Prostate gland (tissue), 2 donors: ENCODE results near the gene MLPH. TPM values are rescaled to one million over a fixed set of nuclear protein-coding genes. Genes with fewer than 3 reads are reported as not detected.

Experiments
- DNase-seq: peaks from one replicate; pipeline ENCODE4 v3.0.0-alpha.2; 2019; ENCODE audit warnings: low spot score
- H3K27ac ChIP-seq, 2 donors: fragments of 200-600 bp; sonication (generic); 2 replicates each; pipeline ENCODE4 v1.5.1; 2017 to 2019
- H3K27me3 ChIP-seq: fragments of 200-600 bp; sonication (generic); replicated peaks from 2 replicates; pipeline ENCODE4 v1.5.1; 2019; ENCODE audit not compliant: insufficient read depth
- H3K36me3 ChIP-seq, 2 donors: fragments of 200-600 bp; sonication (generic); 1 replicate in 1 of 2; 2 replicates in 1 of 2; pipeline versions ENCODE4 v1.5.1 to v1.8.1; 2017 to 2019
- H3K4me1 ChIP-seq: fragments of 200-600 bp; sonication (generic); replicated peaks from 2 replicates; pipeline ENCODE4 v1.5.1; 2019
- H3K4me3 ChIP-seq, 2 donors: fragments of 200-600 bp; sonication (generic); 2 replicates each; pipeline ENCODE4 v1.5.1; 2017 to 2019
- H3K9me3 ChIP-seq: fragments of 200-600 bp; sonication (generic); 2 replicates; pipeline ENCODE4 v1.5.1; 2017
- POLR2A ChIP-seq: fragments of 450-650 bp; IDR thresholded peaks from one replicate; pipeline ENCODE4 v1.6.1; 2016; ENCODE audit warnings: antibody characterized with exemption, mild to moderate bottlenecking
- POLR2AphosphoS5 ChIP-seq: sonication (generic); formaldehyde crosslinking; IDR thresholded peaks from one replicate; pipeline ENCODE4 v1.6.1; 2017; ENCODE audit warnings: antibody characterized with exemption
- WGBS: methylation state at CpG from one replicate; pipeline ENCODE4 v1.1.5; 2018; 5-methylcytosine and 5-hydroxymethylcytosine counted together
- intact Hi-C: fragments of 100-400 bp; cut with DNase I; formaldehyde crosslinking; loops from one replicate; pipeline ENCODE4 v1.14.2; 2022
- total RNA-seq, 2 donors: library from RNA; depleted of rRNA; stranded (reverse); fragments of >200 nt; gene quantifications; one replicate each; pipeline ENCODE4 v1.1.0, GENCODE V29; 2016
- TF ChIP-seq, protein P1 (sequence below), 4 experiments: fragments of 200-600 bp in 2 of 4; fragments of 450-650 bp in 2 of 4; sonication (generic) in 2 of 4; IDR thresholded peaks; 1 replicate in 3 of 4; 2 replicates in 1 of 4; pipeline ENCODE4 v1.5.1; 2016 to 2019; ENCODE audit warnings: antibody characterized with exemption in 4 of 4, mild to moderate bottlenecking in 2 of 4, moderate library complexity in 2 of 4

The MLPH gene
- total RNA-seq, 2 donors from 2014 or later: 371 to 393 TPM

DNA sequence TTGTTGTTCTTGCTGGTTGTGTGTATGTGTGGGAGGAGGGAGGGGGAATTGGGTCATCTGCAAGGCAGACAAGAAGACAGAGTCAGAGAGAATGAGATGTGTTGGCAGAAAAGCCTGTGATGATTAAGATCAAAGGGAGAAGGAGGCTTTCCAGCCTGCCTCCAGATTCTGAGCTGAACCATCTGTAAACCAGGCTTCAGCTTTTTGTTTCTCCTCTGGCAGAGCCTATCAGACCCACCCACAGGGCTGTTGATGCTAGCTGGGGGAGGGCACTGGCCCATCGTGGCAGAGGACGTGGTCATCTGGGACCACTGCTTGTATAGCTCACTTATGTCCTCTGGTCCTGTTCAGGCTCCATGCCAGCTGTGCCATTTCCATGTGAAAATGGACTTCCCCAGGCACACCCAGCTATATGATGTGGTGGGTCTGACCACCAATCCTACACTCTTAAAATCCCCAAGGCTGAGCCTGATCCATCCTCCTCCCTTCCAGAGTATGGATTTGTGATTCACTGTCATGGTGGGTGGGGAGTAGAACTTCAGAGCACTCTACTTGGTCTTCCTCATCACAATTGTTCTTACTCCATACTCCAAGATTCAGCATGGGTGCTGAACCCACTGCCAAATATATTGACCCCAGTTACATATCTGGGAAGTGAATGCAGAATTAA lies 45.3 kb upstream of the MLPH start:
- H3K4me3 ChIP-seq: no peak overlapping the region
- peak overlapping the region; percentile 16 to 42 for H3K27ac ChIP-seq
- H3K4me1 ChIP-seq: peaks cover 4% of the 10 kb centered on the region
- TF ChIP-seq POLR2AphosphoS5: no peak
- TF ChIP-seq POLR2A: no peak
- TF ChIP-seq, protein P1, sequence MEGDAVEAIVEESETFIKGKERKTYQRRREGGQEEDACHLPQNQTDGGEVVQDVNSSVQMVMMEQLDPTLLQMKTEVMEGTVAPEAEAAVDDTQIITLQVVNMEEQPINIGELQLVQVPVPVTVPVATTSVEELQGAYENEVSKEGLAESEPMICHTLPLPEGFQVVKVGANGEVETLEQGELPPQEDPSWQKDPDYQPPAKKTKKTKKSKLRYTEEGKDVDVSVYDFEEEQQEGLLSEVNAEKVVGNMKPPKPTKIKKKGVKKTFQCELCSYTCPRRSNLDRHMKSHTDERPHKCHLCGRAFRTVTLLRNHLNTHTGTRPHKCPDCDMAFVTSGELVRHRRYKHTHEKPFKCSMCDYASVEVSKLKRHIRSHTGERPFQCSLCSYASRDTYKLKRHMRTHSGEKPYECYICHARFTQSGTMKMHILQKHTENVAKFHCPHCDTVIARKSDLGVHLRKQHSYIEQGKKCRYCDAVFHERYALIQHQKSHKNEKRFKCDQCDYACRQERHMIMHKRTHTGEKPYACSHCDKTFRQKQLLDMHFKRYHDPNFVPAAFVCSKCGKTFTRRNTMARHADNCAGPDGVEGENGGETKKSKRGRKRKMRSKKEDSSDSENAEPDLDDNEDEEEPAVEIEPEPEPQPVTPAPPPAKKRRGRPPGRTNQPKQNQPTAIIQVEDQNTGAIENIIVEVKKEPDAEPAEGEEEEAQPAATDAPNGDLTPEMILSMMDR (IDR thresholded peaks at IDR 0.05): no peak
- H3K9me3 ChIP-seq: no peaks in the 10 kb centered on the region
- H3K36me3 ChIP-seq: no peaks in the 10 kb centered on the region
- intact Hi-C loops: no loop called here
- no peaks in the 10 kb centered on the region for H3K27me3 ChIP-seq
- WGBS: 8% methylated on average over 2 of the region's 2 CpGs
- no peak for DNase-seq

GRCh38 chr2:237444071-237444470 lies 43.0 kb upstream of the MLPH start:
- H3K27me3 ChIP-seq: no peaks in the 10 kb centered on the region
- no peak overlapping the region for H3K27ac ChIP-seq
- H3K4me1 ChIP-seq: peaks cover 1% of the 10 kb centered on the region
- H3K4me3 ChIP-seq: no peak overlapping the region
- WGBS: 90% methylated on average over 2 of the region's 2 CpGs
- no peaks in the 10 kb centered on the region for H3K9me3 ChIP-seq
- DNase-seq: no peak
- intact Hi-C loops: no loop called here
- no peaks in the 10 kb centered on the region for H3K36me3 ChIP-seq
- TF ChIP-seq, protein P1 (IDR thresholded peaks at IDR 0.05): no peak
- TF ChIP-seq POLR2AphosphoS5 (no peak), POLR2A (no peak)

GRCh38 chr2:237445611-237446337 lies 41.3 kb upstream of the MLPH start:
- Histone ChIP-seq H3K4me1 (peaks cover 3% of the 10 kb centered on the region), H3K27me3 (no peaks in the 10 kb centered on the region), H3K9me3 (no peaks in the 10 kb centered on the region), H3K36me3 (no peaks in the 10 kb centered on the region), H3K4me3 (no peak overlapping the region), H3K27ac (peak overlapping the region in 1 of 2 donors; percentile 42)
- intact Hi-C loops: no loop called here
- no peak for DNase-seq
- 95% methylated on average over 26 of the region's 26 CpGs for WGBS
- no peak for TF ChIP-seq POLR2A
- TF ChIP-seq, protein P1 (IDR thresholded peaks at IDR 0.05): no peak
- no peak for TF ChIP-seq POLR2AphosphoS5

DNA sequence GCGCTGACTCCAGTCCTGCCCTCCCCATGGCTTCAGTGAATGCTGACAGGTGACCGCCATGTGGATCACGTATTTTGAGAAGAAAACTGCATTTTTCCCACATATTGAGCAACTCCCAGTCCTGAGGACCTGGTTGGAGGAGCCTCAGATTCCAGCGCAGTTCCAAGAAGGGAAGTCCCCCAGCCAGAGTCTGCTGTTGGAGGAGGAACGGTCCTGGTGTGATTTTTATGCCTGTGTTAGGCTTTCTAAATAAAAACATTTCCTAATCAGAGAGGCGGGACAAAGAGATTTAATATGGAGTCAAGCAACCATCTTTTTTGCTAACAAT lies 40.7 kb upstream of the MLPH start:
- no peak for DNase-seq
- no peak for TF ChIP-seq POLR2A
- no peak for TF ChIP-seq POLR2AphosphoS5
- TF ChIP-seq, protein P1 (IDR thresholded peaks at IDR 0.05): no peak
- Histone ChIP-seq H3K36me3 (no peaks in the 10 kb centered on the region), H3K27me3 (no peaks in the 10 kb centered on the region), H3K4me3 (no peak overlapping the region), H3K4me1 (peaks cover 3% of the 10 kb centered on the region), H3K9me3 (no peaks in the 10 kb centered on the region), H3K27ac (peak overlapping the region in 1 of 2 donors; percentile 42)
- 82% methylated on average over 6 of the region's 6 CpGs for WGBS
- intact Hi-C loops: no loop called here

- no peak overlapping the region for H3K4me3 ChIP-seq
- no peak for DNase-seq
- no peak overlapping the region for H3K27ac ChIP-seq
- intact Hi-C loops: no loop called here
- 97% methylated on average over 11 of the region's 11 CpGs for WGBS
- H3K4me1 ChIP-seq: peaks cover 3% of the 10 kb centered on the region
- no peaks in the 10 kb centered on the region for H3K36me3 ChIP-seq
- H3K9me3 ChIP-seq: no peaks in the 10 kb centered on the region
- TF ChIP-seq, protein P1 (IDR thresholded peaks at IDR 0.05): no peak
- no peak for TF ChIP-seq POLR2AphosphoS5
- TF ChIP-seq POLR2A: no peak
- H3K27me3 ChIP-seq: no peaks in the 10 kb centered on the region
Measured at GRCh38 chr2:237447496-237447895, 39.6 kb upstream of the MLPH start.
